Activated T-helper 1 cell treated with Interleukin-2 at 50 U/mL for 16 hours (primary cell): ENCODE data around the gene SPSB1.

Experiments used
- DNase-seq: peaks from one replicate; pipeline ENCODE4 v3.0.0-alpha.2; 2020; ENCODE audit warnings: low read depth

SPSB1 gene

DNA sequence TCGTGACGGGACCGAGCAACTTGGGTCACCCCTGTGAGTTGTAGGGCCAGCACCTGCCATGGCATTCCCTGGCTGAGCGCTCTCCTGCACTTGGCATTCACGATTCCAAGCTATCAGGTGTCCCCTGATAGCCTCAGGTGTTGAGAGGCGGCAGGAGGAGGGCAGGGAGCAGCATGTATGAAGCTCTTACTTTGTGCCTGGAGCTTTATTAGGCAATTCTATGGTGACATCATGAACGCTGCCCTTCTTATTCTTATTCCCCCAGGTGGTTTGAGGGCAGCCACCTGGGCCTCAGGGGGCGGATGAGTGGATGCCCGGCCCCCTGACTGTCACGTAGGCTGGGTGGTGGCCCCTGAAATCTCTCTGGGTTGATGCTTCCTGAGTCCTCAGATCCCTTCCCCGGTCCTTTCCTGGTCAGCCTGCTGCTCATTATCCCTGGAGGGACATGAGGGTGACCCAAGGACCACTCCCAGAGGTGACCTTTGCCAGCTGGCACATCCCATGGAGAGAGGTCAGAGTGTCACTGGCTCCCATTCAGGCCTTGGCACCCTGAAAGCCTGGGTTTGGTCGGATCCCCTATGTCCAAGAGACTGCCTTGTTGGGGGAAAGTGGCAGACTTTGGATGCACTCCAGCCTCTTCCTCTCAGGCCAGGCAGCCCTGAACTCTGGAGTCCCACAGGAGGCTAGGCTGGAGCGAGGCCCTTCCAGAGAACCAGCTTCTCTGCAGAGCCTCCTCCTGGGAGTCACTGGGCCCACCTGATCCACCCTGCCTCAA, 51.9 kb downstream of the SPSB1 start:
- DNase-seq, result no peak

DNA sequence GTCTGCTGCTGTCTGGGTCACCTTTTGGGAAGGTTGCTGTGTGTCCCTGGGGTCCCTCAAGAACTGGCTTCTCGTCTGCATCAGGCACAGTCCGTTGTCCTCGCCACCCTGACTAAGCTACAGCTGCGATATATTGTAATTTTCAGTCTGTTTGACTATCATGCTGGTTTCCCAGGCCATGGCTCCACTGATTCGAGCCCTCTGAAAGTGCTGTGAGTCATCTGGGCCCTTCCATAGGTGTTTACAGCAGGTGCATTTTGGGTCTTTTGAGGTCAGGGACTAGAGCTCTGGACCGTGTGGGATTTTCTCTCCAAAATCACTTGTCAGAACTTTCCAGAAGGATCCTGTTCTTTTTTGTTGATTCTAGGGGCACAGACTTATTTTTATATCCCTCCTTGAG, 52.8 kb downstream of the SPSB1 start:
- DNase-seq, result no peak

DNA sequence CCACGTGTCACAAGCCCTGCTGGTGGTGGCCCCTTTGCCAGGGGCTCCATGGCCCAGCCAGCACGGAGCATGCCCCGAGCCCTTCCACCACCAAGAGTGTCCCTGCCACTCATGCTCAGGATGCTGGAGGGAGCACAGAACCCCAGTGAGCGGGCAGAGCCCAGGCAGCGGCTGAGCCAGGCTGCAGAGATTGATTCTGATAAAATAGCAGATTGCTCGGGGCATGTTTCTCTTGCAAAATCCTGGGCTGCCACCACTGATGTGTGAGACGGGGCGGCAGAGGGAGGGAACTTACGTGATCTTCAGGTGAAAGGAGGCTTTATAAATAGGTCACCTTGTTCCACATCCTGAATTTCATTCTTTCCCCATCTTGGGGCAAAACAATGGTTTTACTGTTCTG, 53.2 kb downstream of the SPSB1 start:
- no peak for DNase-seq

DNA sequence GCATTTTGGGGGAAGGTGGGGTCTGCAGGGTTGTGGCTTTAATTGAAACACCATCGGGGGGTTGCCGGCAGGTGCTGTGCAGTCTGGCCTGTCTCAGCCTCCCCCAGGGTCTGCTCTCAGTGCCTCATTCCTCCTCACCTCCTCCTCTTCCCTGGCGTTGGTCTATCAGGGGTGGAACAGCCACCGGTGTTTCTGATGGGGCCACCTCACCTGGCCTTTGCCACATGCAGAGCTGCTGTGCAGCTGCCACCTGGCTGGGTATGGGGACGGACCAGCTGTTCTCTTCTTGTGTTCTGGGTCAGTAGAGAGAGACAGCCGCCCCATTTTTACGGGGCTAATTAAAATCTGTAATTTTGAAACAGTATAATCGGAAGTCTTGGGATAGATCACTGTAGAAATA, 53.9 kb downstream of the SPSB1 start:
- no peak for DNase-seq

DNA sequence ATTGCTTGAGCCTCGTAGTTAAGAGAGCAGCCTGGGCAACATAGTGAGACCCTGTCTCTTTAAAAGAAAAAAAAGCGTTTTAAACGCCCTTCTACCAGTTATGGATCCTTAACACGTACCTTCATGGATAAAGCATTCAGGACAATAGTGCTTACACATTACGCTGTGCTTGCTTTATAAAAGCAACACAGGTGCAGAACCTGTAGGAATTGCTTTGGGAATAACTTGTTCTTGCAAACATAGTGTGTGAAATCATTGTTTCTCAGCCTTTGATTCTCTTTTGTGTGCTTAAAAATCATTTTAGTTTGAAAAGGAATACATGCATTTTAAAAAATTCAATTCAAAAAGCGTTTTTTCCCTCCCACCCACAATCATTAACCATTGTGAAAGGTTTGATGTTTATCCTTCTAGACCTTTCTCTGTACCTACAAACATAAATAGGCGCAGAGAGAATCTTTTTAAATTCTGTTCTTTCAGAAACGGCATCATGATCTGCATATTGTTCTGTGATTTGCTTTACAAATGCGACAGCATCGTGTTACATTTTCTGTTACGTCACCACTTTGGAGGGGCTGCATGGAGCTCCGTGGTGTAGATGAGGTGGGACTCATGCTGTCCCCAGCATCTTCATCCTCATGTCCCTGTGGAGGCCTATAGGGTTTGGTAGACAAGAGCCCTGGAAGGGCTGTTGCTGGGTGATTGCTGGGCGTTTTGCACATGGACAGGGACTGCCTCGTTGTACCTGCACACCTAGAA, 54.6 kb downstream of the SPSB1 start:
- no peak for DNase-seq

DNA sequence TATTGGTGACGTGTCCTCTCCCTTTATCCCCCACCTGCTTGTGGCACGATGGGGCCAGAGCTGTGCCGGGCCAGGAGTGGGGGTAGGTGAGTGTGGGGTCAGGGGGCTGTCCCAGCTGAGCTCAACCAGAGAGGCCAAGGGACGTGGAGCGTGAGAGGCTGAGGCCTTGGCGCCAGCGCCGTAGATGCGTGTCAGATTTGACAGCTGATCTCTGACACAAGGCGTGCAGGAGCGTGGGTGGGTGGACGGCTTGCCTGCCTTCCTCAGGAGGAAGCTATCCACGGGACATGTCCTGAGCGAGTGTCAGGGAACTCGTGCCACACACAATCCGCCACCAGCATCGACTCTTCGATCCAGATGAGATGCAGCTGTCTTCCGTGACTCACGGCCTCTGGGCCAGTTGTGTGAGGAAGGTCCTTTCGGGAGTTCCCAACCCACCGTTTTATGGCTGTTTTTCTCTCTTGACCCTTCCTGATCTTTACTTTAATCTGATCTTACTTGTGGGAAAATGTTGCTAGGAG, 56.7 kb downstream of the SPSB1 start:
- DNase-seq, result no peak

DNA sequence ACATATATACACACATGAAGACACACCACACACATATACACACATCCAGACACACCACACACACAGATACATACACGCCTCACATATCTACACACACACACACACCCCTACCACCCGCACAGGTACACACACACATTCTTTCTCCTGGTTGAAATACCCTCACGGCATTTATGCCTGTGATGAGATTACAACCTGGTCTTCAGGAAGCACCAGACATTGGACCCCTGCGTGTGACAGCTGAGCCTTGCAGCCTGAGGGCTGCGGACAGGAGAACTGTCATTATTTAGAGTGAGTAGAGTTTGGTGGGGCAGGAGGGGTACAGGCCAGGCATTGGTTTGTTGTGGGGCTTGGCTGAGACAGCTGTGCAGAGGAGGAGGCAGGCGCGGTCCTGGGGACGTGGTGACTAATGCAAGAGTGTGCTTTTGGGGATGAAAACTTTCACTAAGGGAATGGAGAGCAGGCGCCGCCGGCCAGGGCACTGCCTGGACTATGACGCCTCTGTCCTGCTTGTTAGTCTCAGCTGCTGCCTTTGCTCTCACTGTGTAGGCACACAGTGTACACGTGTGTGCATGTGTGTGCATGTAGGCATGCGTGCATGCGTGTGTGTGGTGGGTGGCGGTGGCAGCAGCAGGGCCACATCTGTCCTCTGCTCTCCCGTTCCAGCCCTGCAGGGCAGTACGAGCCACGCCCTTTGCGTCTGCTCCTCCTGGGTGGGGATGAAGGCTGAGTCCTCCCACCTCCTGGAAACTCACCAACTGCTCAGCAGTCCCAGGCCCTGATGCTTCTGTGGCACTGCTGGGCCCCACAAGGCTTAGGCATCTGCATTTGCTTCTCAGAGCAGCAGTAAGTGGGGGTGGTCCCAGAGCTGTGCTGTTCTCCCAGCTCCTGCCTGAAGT, 57.6 kb downstream of the SPSB1 start:
- no peak for DNase-seq

DNA sequence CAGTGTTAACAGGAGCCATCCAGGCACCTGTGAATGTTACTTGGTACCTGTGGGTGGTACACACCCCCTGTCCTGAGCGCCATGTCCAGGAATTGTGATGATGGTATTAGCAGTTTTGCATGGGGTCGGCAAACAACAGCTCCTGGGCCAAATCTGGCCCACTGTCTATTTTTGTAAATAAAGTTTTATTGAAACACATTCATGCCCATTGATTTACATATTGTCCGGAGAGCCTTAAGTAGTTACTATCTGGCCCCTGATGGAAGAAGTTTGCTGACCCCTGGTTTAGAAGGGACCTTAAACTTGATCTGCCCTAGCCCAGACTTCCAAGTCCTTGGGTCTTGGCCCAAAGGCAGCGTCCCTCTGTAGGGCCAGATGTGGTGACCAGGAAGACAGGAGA, 58.3 kb downstream of the SPSB1 start:
- DNase-seq, result no peak

DNA sequence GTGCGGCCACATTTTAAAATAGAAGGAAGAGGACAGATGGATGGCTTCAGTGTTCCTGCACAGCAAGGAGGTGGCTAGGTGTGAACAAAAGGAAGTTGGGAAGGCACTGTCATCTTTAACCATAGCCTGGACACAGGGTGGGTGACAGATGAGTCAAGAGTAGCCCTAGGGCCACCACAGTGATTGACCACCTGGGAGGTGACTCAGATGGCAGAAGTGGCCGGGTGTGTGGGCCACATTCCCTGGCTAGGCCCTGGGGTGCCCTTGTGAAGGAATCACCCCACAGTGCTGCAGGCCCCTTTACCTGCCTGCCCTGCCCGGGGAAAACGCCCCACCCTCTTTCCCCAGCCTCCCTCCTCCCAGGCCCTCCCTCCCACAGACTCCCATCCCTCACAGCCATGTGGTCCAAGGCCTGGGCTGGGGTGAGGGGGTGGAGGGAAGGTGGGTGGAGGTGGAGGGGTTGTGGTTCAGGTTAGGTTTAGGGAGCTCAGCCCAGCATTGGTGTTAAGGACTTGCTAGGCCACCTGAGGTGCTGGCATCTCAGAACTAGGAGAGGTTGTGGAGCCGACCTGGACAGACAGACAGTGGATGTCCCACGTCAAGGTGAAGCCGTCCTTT, 59.1 kb downstream of the SPSB1 start:
- no peak for DNase-seq

DNA sequence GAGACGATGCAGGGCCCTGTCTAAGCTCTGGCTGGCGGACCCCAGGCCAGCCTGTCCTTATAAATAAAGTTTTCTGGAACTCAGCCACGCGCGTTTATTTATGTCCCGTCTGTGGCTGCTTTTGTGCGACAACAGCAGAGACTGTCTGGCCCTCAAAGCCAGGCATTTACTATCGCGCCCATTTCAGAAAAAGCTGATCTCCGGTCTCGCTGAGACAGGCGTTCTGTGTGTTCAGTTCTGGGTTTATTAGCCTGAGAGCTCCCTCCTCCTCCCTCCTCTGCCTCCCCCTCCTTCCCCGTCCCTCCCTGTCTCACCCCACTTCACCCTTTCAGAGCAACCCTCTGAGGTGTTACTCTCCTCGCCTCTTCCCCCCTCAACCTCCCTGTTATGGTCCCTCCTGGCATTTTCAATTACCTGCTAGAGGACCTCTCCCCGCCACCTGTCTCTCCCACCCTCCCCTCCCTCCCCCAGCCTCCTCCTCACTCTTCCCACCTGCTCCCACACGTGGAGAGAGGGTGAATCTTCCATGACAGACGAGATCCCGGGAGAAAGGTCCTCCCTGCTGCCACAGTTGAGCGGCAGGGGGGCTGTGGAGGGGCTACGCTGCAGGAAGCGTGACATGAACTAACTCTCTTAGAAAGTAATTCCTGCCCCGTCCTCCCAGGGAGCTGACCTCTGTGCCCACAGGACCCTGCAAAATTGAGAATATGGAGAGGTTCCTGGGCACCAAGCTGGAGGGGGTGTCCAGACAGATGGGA, 59.9 kb downstream of the SPSB1 start:
- DNase-seq, result no peak

DNA sequence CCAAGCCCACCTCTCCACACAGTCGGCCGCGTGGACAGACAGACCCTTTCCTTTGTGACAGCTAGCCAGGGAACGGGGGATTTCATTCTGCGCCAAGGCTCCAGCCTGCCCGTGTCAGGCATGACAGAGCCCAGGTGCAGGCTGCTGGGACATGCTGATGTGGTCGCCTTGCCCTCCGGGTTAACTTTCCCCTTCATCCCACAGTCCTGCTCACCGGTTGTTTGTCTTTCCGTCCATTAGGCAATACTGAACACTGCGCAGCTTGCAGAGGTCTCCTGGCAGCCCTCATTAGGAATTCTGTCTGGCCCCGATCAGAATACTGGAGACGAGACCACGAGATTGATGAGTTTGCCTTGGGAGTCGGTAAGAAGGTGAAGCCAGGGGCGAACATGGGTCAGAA, 62.8 kb downstream of the SPSB1 start:
- no peak for DNase-seq

DNA sequence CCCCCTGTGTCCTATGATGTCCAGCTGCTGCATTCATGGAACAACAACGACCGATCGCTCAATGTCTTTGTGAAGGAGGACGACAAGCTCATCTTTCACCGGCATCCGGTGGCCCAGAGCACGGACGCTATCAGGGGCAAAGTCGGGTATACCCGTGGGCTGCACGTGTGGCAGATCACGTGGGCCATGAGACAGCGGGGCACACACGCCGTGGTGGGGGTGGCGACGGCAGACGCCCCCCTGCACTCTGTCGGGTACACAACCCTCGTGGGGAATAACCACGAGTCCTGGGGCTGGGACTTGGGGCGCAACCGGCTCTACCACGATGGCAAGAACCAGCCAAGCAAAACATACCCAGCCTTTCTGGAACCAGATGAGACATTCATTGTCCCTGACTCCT, 63.3 kb downstream of the SPSB1 start:
- DNase-seq, result no peak

DNA sequence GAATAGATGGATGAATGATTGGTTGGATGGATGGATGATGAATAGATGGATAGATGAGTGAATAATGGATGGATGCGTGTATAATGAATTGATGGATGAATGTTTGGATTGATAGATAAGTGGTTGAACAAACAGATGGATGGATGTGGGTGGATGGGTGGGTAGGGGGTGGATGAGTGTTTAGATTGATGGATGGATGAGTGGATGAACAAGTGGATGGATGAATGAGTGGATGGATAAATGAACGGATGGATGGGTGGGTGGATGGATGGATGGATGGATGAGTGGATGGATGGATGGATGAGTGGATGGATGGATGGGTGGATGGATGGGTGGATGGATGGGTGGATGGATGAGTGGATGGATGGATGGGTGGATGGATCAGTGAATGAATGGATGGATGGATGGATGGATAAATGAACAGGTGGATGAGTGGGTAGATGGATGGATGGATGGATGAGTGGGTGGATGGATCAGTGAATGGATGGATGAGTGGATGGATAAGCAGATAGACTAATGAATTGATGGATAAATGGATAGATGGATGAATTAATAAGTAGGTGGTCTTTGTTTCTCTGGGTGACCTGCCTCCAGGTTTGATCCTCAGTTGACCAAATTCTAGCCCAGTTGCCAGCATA, 64.3 kb downstream of the SPSB1 start:
- no peak for DNase-seq

DNA sequence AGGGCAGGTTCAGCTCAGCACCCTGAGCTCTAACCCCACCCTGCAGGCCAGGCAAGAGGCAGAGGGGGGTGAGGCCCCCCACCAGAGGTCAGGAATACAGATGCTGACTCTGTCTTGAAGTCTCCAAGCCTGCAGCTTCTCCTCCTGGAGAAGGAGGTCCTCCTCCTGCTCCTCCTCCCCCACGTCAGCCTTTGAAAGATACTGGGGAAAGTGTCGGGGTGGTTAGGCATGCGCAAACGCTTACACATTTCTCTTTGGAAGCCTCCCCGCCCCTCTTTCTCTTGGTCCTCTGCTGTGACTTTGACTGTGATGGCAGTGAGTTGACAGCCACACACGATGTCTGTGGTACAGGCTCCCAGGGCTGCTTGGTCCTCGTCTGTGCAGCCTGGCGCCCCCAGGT, 65.3 kb downstream of the SPSB1 start:
- no peak for DNase-seq

DNA sequence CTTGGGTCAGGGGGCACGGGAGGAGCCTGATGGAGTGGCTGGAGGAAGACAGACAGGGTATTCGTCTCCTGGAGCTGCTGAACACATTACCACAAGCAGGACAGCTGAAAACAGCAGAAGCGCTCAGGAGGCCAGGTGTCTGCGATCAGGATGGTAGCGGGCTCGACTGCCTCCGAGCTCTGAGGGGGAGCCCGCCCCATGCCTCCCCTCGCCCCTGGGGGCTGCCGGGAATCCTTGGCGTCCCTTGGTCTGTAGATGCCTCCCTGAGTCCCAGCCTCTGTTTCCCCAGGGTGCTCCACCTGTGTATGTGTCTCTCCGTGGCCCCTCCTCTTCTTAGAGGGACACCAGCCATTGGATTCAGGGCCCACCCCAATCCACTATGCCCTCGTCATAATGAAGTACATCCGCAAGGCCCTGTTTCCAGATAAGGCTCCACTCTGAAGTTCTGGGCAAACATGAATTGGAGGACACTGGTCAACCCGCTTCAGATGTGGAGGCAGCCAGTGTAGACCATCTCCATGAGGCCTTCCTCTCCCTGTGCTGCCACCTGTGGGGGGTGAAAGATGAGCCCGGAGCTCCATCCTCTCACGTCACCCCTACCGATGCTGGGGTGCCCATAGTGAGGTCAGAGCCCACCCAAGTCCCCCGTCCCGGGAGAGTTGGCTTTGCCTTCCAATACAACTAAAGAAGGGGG, 67.8 kb downstream of the SPSB1 start:
- DNase-seq, result no peak

DNA sequence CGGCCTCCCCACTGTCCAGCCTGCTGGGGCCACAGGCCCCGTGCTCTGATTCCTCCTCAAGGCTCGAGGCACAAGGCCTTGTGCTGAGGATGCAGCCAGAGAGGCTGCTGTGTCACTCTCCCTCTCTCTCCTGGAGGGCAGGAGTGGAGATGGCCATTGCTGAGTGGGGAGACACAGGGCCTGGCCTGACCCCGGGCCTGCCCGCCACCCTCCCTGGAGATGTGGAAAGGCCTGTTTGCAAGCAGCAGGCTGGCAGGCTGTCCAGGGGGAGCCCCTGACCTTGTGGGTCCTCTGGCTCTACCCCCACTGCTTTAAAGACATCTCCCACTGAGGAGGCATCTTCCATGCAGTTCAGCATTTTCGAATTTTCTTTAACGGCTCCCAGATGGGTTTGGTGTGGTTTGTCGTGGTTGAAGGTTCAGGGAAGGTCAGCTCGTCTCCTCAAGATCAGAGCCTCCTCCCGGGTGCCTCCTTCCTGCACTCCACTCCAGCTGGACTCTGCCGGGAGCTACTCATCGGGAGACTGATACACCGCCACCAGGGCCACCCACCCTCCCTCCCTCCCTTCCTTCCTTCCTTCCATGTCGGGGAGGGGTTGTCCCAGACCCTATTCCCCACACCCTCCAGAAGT, 69.1 kb downstream of the SPSB1 start:
- DNase-seq, result no peak

DNA sequence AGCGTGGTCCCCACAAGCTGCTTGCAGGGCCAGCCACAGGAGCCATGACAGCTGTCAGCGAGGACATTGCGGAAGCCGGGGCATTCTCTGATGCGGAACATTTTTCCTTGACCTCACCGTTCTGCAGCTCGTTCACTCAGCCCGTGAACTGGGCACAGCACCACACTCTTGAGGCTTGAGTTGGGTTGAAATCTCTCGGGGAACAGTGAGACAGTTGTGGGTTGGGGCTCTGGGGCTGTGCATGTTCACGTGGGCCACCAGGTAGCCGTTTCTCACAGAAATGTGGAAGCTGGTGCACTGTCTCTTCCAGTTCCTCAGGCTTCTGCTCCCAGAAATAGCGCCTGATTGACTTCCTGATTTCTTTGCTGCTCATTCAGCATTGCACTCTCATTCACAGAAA, 69.8 kb downstream of the SPSB1 start:
- no peak for DNase-seq

DNA sequence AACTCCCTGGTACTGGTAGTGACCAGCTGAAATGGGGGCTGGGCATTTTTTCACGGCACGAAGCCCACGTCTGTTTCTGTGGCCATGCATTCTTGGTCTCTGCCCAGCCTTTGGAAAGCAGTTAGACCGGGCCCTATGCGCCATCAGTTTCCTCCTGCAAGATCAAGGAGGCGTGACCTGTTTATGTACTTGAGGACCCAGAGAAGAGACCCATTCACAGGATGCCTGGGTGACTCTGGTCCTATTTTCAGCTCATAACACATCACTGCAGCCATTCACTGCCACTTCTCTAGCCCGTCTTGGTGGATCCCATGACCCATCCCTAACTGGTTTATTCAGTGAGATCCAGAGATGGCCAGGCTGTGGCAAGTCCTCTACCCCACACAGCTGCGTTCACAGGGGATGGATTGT, 70.4 kb downstream of the SPSB1 start:
- DNase-seq, result no peak

DNA sequence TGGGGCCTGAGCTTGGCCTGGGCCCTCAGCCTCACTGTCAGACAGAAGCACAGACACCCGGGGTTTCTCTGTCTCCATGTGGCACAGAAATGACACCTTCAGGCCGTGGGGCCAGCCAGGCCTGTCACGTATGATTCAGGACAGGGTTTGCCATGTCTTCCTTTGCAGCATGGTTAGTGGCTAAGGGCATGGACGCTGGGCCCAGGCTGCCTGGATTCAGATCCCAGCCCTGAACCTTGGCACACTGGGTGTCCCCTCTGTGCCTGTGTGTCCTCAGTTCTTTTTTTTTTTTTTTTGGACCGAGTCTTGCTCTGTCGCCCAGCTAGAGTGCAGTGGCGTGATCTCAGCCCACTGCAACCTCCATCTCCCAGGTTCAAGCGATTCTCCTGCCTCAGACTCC, 73.6 kb downstream of the SPSB1 start:
- no peak for DNase-seq
